Astrocyte (in vitro differentiated cells and primary cell): ENCODE results near the gene SLC29A1. TPM values are rescaled to one million over a fixed set of nuclear protein-coding genes. Genes with fewer than 3 reads are reported as not detected.

Experiments
- DNase-seq: peaks from one replicate; pipeline ENCODE4 v3.0.0-alpha.2; 2010; ENCODE audit warnings: low read depth
- FAIRE-seq: peaks from 2 replicates; lab custom pipeline; 2011; peaks lifted over from hg19 to GRCh38; lab: Jason Lieb, UNC
- H2AFZ ChIP-seq: 2 replicates; pipeline ENCODE4 v1.6.0; 2012; ENCODE audit warnings: low read depth, low read length, inconsistent platforms
- H3K27ac ChIP-seq: 2 replicates; pipeline ENCODE4 v1.5.1; 2011; ENCODE audit warnings: low read depth, low read length, inconsistent platforms
- H3K27me3 ChIP-seq: 2 replicates; pipeline ENCODE4 v1.6.0; 2011; ENCODE audit warnings: low read length, inconsistent platforms; ENCODE audit not compliant: insufficient read depth
- H3K36me3 ChIP-seq: 2 replicates; pipeline ENCODE4 v1.5.1; 2011; ENCODE audit warnings: low read length, inconsistent platforms; ENCODE audit not compliant: insufficient read depth
- H3K4me1 ChIP-seq: 2 replicates; pipeline ENCODE4 v1.5.1; 2011; ENCODE audit warnings: low read length, inconsistent platforms; ENCODE audit not compliant: insufficient read depth
- H3K4me2 ChIP-seq: 2 replicates; pipeline ENCODE4 v1.6.0; 2012; ENCODE audit warnings: low read length, inconsistent platforms
- H3K4me3 ChIP-seq: 2 replicates; pipeline ENCODE4 v1.5.1; 2011; ENCODE audit warnings: low read depth, mild to moderate bottlenecking, low read length, inconsistent platforms; ENCODE audit not compliant: insufficient read depth
- H3K79me2 ChIP-seq: 2 replicates; pipeline ENCODE4 v1.6.0; 2012; ENCODE audit warnings: mild to moderate bottlenecking, low read length, inconsistent platforms; ENCODE audit not compliant: insufficient read depth
- H3K9ac ChIP-seq: 2 replicates; pipeline ENCODE4 v1.6.0; 2012; ENCODE audit warnings: mild to moderate bottlenecking, low read length, inconsistent platforms
- H3K9me3 ChIP-seq: 2 replicates; pipeline ENCODE4 v1.5.1; 2012; ENCODE audit warnings: low read depth, mild to moderate bottlenecking, low read length, inconsistent platforms; ENCODE audit not compliant: insufficient read depth
- H4K20me1 ChIP-seq: 2 replicates; pipeline ENCODE4 v1.6.0; 2012; ENCODE audit warnings: low read length, inconsistent platforms; ENCODE audit not compliant: insufficient read depth
- H3K27ac Mint-ChIP-seq: one replicate; pipeline ENCODE4 v1.8.0; 2021; ENCODE audit warnings: mild to moderate bottlenecking, mixed read lengths; ENCODE audit not compliant: unreplicated experiment
- H3K27me3 Mint-ChIP-seq: one replicate; pipeline ENCODE4 v1.8.0; 2021; ENCODE audit warnings: low read depth, mixed read lengths; ENCODE audit not compliant: unreplicated experiment
- H3K36me3 Mint-ChIP-seq: one replicate; pipeline ENCODE4 v1.8.0; 2021; ENCODE audit warnings: low read depth, mixed read lengths; ENCODE audit not compliant: unreplicated experiment
- H3K4me1 Mint-ChIP-seq: one replicate; pipeline ENCODE4 v1.8.0; 2021; ENCODE audit warnings: low read depth, mixed read lengths; ENCODE audit not compliant: unreplicated experiment
- H3K4me3 Mint-ChIP-seq: one replicate; pipeline ENCODE4 v1.8.0; 2021; ENCODE audit warnings: mild to moderate bottlenecking, moderate library complexity, mixed read lengths; ENCODE audit not compliant: unreplicated experiment
- H3K9me3 Mint-ChIP-seq: one replicate; pipeline ENCODE4 v1.8.0; 2021; ENCODE audit warnings: mild to moderate bottlenecking, mixed read lengths; ENCODE audit not compliant: unreplicated experiment
- CTCF ChIP-seq: IDR thresholded peaks from 2 replicates; pipeline ENCODE4 v1.5.1; 2011; ENCODE audit warnings: low read depth, mild to moderate bottlenecking, inconsistent platforms, low read length, moderate library complexity; ENCODE audit not compliant: insufficient read depth
- EZH2 ChIP-seq: IDR thresholded peaks from 2 replicates; pipeline ENCODE4 v1.6.1; 2012; ENCODE audit warnings: mild to moderate bottlenecking, low read length, inconsistent platforms; ENCODE audit not compliant: insufficient read depth
- total RNA-seq: library from RNA; stranded (reverse); gene quantifications from 2 replicates; pipeline ENCODE4 v1.2.1, GENCODE V29; 2021

Gene SLC29A1
- total RNA-seq, 1 donor from 2014 or later, result 15.3 TPM

- H3K27ac ChIP-seq, result no peak overlapping the region
- Mint-ChIP-seq H3K27me3 (peaks cover 26% of the 10 kb centered on the region), H3K9me3 (no peaks in the 10 kb centered on the region), H3K4me3 (peak overlapping the region; percentile 78), H3K27ac (peak overlapping the region; percentile 50), H3K36me3 (no peaks in the 10 kb centered on the region), H3K4me1 (peaks cover 23% of the 10 kb centered on the region)
- DNase-seq (no peak), FAIRE-seq (no peak)
- peaks cover 15% of the 10 kb centered on the region for H3K79me2 ChIP-seq
- peak overlapping the region; percentile 93 for H3K4me2 ChIP-seq
- H2AFZ ChIP-seq, result no peak overlapping the region
- peaks cover 21% of the 10 kb centered on the region for H3K27me3 ChIP-seq
- no peak overlapping the region for H3K9ac ChIP-seq
- no peaks in the 10 kb centered on the region for H3K9me3 ChIP-seq
- H3K36me3 ChIP-seq, result no peaks in the 10 kb centered on the region
- TF ChIP-seq EZH2 (no peak), CTCF (no peak)
- H3K4me3 ChIP-seq, result no peak overlapping the region
- peaks cover 20% of the 10 kb centered on the region for H3K4me1 ChIP-seq
- H4K20me1 ChIP-seq, result peaks cover 34% of the 10 kb centered on the region
These were observed 42.4 kb downstream of the SLC29A1 start for GRCh38 chr6:44265722-44266233.

- FAIRE-seq, result no peak
- TF ChIP-seq CTCF, result no peak
- TF ChIP-seq EZH2, result no peak
- H3K79me2 ChIP-seq, result peaks cover 15% of the 10 kb centered on the region
- no peak overlapping the region for H3K4me2 ChIP-seq
- DNase-seq, result no peak
- H3K4me1 ChIP-seq, result peaks cover 20% of the 10 kb centered on the region
- H3K36me3 ChIP-seq, result no peaks in the 10 kb centered on the region
- H3K36me3 Mint-ChIP-seq, result no peaks in the 10 kb centered on the region
- H3K4me3 ChIP-seq, result no peak overlapping the region
- no peak overlapping the region for H2AFZ ChIP-seq
- H3K27ac ChIP-seq, result no peak overlapping the region
- peak overlapping the region; percentile 78 for H3K4me3 Mint-ChIP-seq
- H3K9me3 Mint-ChIP-seq, result no peaks in the 10 kb centered on the region
- no peak overlapping the region for H3K9ac ChIP-seq
- peaks cover 25% of the 10 kb centered on the region for H3K27me3 ChIP-seq
- no peaks in the 10 kb centered on the region for H3K9me3 ChIP-seq
- peaks cover 23% of the 10 kb centered on the region for H3K4me1 Mint-ChIP-seq
- H3K27me3 Mint-ChIP-seq, result peaks cover 28% of the 10 kb centered on the region
- peaks cover 34% of the 10 kb centered on the region for H4K20me1 ChIP-seq
- H3K27ac Mint-ChIP-seq, result peak overlapping the region; percentile 50
These were observed 43.0 kb downstream of the SLC29A1 start for GRCh38 chr6:44266347-44266746.

GRCh38 chr6:44267252-44267651 is 43.9 kb downstream of the SLC29A1 start:
- peaks cover 20% of the 10 kb centered on the region for H3K4me1 ChIP-seq
- peaks cover 34% of the 10 kb centered on the region for H3K27me3 ChIP-seq
- peaks cover 15% of the 10 kb centered on the region for H3K79me2 ChIP-seq
- H3K27me3 Mint-ChIP-seq, result peaks cover 36% of the 10 kb centered on the region
- no peak overlapping the region for H2AFZ ChIP-seq
- H3K9me3 ChIP-seq, result no peaks in the 10 kb centered on the region
- no peaks in the 10 kb centered on the region for H3K9me3 Mint-ChIP-seq
- H3K27ac ChIP-seq, result no peak overlapping the region
- no peak overlapping the region for H3K9ac ChIP-seq
- DNase-seq (no peak), FAIRE-seq (no peak)
- peaks cover 23% of the 10 kb centered on the region for H3K4me1 Mint-ChIP-seq
- no peak overlapping the region for H3K27ac Mint-ChIP-seq
- H3K36me3 ChIP-seq, result no peaks in the 10 kb centered on the region
- no peaks in the 10 kb centered on the region for H3K36me3 Mint-ChIP-seq
- no peak overlapping the region for H3K4me3 ChIP-seq
- no peak overlapping the region for H3K4me2 ChIP-seq
- TF ChIP-seq EZH2 (no peak), CTCF (no peak)
- no peak overlapping the region for H3K4me3 Mint-ChIP-seq
- peaks cover 31% of the 10 kb centered on the region for H4K20me1 ChIP-seq
